Activated CD8-positive, alpha-beta memory T cell treated with anti-CD3 and anti-CD28 coated beads, Interleukin-2, amount 10 ng/mL, durations not matched to agents 7 days and 5 days (primary cell): ENCODE measurements around the gene BAIAP2. TPM values are rescaled to one million over a fixed set of nuclear protein-coding genes. Genes with fewer than 3 reads are reported as not detected.
A peak's percentile ranks its signal among the peaks of the same experiment; 100 is the strongest.
"Not testable (repeated sequence)": the region's sequence is repeated elsewhere in the genome, so short reads cannot be mapped to it uniquely, and the experiment has no call there.

ENCODE experiments used
- ATAC-seq: fragments of 150-1000 bp; cut with Tn5 transposase; one replicate; pipeline ENCODE4 v1.10.0; 2021; ENCODE audit warnings: moderate library complexity
- CTCF ChIA-PET: fragments of 350-600 bp; sonication (Branson Sonifier 250); formaldehyde crosslinking; loops from one replicate; lab custom pipeline; 2021; ENCODE audit warnings: antibody characterized with exemption; lab: Charles Lee
- DNase-seq: peaks from one replicate; pipeline ENCODE4 v3.0.0-alpha.2; 2020
- H3K27ac Mint-ChIP-seq: one replicate; pipeline ENCODE4 v1.8.0; 2021; ENCODE audit warnings: mild to moderate bottlenecking, mixed read lengths
- H3K27me3 Mint-ChIP-seq: one replicate; pipeline ENCODE4 v1.8.0; 2021; ENCODE audit warnings: mixed read lengths
- H3K36me3 Mint-ChIP-seq: one replicate; pipeline ENCODE4 v1.8.0; 2021; ENCODE audit warnings: mild to moderate bottlenecking, mixed read lengths
- H3K4me1 Mint-ChIP-seq: one replicate; pipeline ENCODE4 v1.8.0; 2021; ENCODE audit warnings: mixed read lengths
- H3K4me3 Mint-ChIP-seq: one replicate; pipeline ENCODE4 v1.8.0; 2021; ENCODE audit warnings: mild to moderate bottlenecking, moderate library complexity, mixed read lengths
- H3K9me3 Mint-ChIP-seq: one replicate; pipeline ENCODE4 v1.8.0; 2022; ENCODE audit warnings: low read depth, mixed read lengths
- total RNA-seq, 2 experiments: library from RNA; stranded (reverse); gene quantifications; one replicate each; pipeline ENCODE4 v1.2.3, GENCODE V29; 2021

Gene BAIAP2
- total RNA-seq, 2 experiments from 2014 or later = 4.8 to 7.0 TPM

DNA sequence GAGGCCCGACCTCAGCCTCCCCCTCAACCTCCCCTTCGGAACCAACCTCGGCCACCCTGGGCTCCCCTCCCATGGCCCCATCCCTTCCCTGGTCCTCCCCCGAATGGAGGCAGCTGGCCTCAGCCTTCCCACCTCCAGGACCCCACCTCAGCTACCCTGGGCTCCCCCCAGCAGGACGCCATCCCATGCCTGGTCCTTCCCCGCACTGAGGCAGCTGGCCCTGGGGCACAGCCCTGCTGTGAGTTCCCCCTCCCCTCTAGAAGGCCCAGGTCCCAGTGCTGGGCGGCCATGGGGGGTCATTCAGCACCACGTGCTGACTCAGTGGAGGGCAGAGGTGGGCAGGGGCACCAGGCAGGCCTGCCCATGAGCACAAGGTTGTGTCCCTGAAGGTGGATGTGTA, 101.4 kb downstream of the BAIAP2 start:
- ATAC-seq = no peak
- H3K9me3 Mint-ChIP-seq = peaks cover 13% of the 10 kb centered on the region
- H3K27me3 Mint-ChIP-seq = no peaks in the 10 kb centered on the region
- H3K36me3 Mint-ChIP-seq = no peaks in the 10 kb centered on the region
- CTCF ChIA-PET = no interaction called here
- H3K4me3 Mint-ChIP-seq = no peak overlapping the region
- no peak overlapping the region for H3K27ac Mint-ChIP-seq
- DNase-seq = no peak
- no peaks in the 10 kb centered on the region for H3K4me1 Mint-ChIP-seq

DNA sequence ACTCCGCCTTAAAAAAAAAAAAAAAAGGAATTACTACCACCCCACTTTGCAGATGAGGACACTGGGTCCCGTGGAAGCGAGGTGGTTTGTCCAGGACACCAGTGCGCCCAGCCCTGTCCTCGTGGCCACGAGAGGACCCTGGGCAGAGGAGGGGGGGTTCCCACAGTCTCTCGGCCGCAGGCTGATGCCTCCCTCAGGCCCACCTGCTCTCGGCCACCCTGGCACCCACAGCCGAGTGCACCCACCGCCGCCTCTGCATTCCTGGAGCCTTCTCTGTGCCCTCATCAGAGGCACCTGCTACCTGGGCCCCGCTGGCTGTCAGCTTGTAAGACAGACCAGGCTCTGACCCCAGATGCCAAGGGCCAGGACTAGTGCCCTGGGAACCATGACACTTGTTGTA, 102.3 kb downstream of the BAIAP2 start:
- H3K4me3 Mint-ChIP-seq = no peak overlapping the region
- ATAC-seq = no peak
- H3K27me3 Mint-ChIP-seq = peaks cover 1% of the 10 kb centered on the region
- no peak for DNase-seq
- H3K27ac Mint-ChIP-seq = no peak overlapping the region
- CTCF ChIA-PET = no interaction called here
- H3K9me3 Mint-ChIP-seq = peaks cover 13% of the 10 kb centered on the region
- H3K36me3 Mint-ChIP-seq = no peaks in the 10 kb centered on the region
- no peaks in the 10 kb centered on the region for H3K4me1 Mint-ChIP-seq

GRCh38 chr17:81138083-81138482, 103.1 kb downstream of the BAIAP2 start:
- no peak overlapping the region for H3K4me3 Mint-ChIP-seq
- no peaks in the 10 kb centered on the region for H3K36me3 Mint-ChIP-seq
- no peaks in the 10 kb centered on the region for H3K4me1 Mint-ChIP-seq
- CTCF ChIA-PET = no interaction called here
- H3K9me3 Mint-ChIP-seq = peaks cover 13% of the 10 kb centered on the region
- no peak for ATAC-seq
- H3K27ac Mint-ChIP-seq = no peak overlapping the region
- H3K27me3 Mint-ChIP-seq = peaks cover 2% of the 10 kb centered on the region
- no peak for DNase-seq

- no peak overlapping the region for H3K4me3 Mint-ChIP-seq
- no peaks in the 10 kb centered on the region for H3K36me3 Mint-ChIP-seq
- CTCF ChIA-PET = no interaction called here
- no peaks in the 10 kb centered on the region for H3K4me1 Mint-ChIP-seq
- H3K27ac Mint-ChIP-seq = no peak overlapping the region
- peaks cover 2% of the 10 kb centered on the region for H3K27me3 Mint-ChIP-seq
- no peak for ATAC-seq
- DNase-seq = no peak
- peaks cover 13% of the 10 kb centered on the region for H3K9me3 Mint-ChIP-seq
These were observed 103.5 kb downstream of the BAIAP2 start for GRCh38 chr17:81138500-81138899.

DNA sequence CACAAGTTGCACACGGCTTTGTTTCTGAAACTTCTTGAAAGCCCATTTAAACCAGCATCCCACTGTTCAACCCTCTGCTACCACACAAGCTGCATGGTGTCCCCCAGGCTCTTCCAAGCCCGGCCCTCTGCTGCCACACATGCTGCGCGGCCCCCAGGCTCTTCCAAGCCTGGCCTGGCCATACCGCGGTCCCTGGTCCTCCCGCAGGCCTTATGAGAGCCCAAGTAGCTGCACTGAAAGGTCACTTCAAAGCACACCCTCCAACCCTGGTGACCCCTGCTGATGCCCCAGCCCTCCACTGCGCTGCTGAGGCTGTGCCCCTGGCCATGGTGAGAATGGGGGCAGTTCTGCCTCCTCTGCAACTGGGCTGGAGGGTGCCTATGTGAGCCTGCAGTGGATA, 104.5 kb downstream of the BAIAP2 start:
- Mint-ChIP-seq H3K4me3 (no peak overlapping the region), H3K9me3 (peaks cover 13% of the 10 kb centered on the region), H3K36me3 (no peaks in the 10 kb centered on the region), H3K27me3 (peaks cover 2% of the 10 kb centered on the region), H3K4me1 (no peaks in the 10 kb centered on the region), H3K27ac (no peak overlapping the region)
- ATAC-seq = no peak
- no peak for DNase-seq
- CTCF ChIA-PET = no interaction called here

- Mint-ChIP-seq H3K4me3 (no peak overlapping the region), H3K36me3 (no peaks in the 10 kb centered on the region), H3K4me1 (no peaks in the 10 kb centered on the region), H3K27me3 (peaks cover 2% of the 10 kb centered on the region), H3K27ac (no peak overlapping the region), H3K9me3 (peaks cover 13% of the 10 kb centered on the region)
- CTCF ChIA-PET = no interaction called here
- no peak for ATAC-seq
- DNase-seq = no peak
These were observed 105.1 kb downstream of the BAIAP2 start for GRCh38 chr17:81140018-81140417.

GRCh38 chr17:81140695-81141094, 105.7 kb downstream of the BAIAP2 start:
- CTCF ChIA-PET = no interaction called here
- DNase-seq = no peak

DNA sequence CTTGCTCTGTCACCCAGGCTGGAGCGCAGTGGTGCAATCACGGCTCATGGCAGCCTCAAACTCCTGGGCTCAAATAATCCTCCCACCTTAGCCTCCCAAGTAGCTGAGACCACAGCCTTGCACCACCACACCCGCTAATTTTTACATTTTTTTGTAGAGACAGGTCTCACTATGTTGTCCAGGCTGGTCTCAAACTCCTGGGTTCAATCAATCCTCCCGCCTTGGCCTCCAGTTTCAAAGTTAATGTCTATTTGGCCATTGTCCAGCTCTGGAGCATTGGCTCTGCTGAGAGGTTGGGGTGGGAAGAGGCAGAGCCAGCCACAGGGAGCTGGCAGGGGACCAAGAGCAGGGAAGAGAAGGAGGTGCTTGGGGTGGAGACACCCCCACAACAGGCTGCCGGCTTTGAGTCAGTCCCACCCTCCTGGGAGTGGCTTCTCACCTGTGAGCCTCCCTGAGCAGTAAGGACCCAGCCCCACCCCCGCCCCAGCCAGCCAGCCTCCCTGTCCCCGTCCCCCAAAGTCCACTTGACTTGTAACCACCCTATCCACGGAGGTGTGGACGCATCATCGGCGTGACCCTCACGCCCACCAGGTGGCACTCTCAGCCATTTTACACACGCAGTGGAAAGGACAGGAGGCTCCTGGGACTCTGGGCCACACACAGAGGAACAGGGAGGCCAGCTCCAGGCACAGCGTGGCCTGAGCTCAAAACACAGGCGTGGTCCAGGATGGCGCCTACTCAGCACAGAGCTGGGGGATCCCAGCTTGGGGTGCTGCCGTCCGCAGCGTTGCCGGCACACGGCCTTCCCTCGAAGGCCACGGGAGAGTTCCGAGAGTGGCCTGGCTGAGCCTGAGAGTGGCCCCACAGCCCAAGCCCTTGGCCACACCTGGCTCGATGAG, 107.6 kb downstream of the BAIAP2 start:
- Mint-ChIP-seq H3K36me3 (no peaks in the 10 kb centered on the region), H3K9me3 (peaks cover 12% of the 10 kb centered on the region), H3K27ac (no peak overlapping the region), H3K4me3 (no peak overlapping the region), H3K4me1 (no peaks in the 10 kb centered on the region), H3K27me3 (peaks cover 2% of the 10 kb centered on the region)
- DNase-seq (peak; percentile 68), ATAC-seq (peak; percentile 85)
- CTCF ChIA-PET = interaction anchor here (0.6 to 2.0 kb wide), 8 partner anchors 13 to 132 kb away, joined by 3 to 8 read pairs (median 4); partner anchors contain the start of genes CEP131, NDUFAF8 and TEPSIN

More at GRCh38 chr17:81140695-81141094, 105.7 kb downstream of the BAIAP2 start:
- H3K27ac Mint-ChIP-seq = no peak overlapping the region
- ATAC-seq = no peak
- no peaks in the 10 kb centered on the region for H3K36me3 Mint-ChIP-seq
- no peaks in the 10 kb centered on the region for H3K4me1 Mint-ChIP-seq
- no peak overlapping the region for H3K4me3 Mint-ChIP-seq
- H3K27me3 Mint-ChIP-seq = peaks cover 2% of the 10 kb centered on the region
- H3K9me3 Mint-ChIP-seq = peaks cover 13% of the 10 kb centered on the region

DNA sequence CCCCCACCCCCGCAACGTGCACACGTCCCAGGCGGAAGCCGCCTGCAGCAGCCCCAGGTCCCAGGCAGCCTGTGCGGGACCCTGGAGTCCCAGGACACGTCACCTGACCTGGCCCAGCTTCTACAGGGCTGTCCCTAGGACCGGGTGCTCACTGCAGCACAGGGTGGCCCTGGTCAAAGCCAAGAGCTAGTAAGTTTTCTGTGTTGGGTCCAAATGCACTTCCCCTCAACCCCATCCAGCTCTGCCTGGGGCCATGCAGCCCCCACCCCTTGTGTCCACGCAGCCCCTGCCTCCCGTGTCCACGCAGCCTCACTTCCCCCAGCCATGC, 108.2 kb downstream of the BAIAP2 start:
- no peak for ATAC-seq
- CTCF ChIA-PET = interaction anchor here (0.6 to 2.0 kb wide), 4 partner anchors 12 to 133 kb away, joined by 3 to 8 read pairs (median 4); partner anchors contain the start of genes CEP131, NDUFAF8 and TEPSIN
- DNase-seq = no peak

GRCh38 chr17:81143717-81144422, 108.9 kb downstream of the BAIAP2 start:
- Mint-ChIP-seq H3K4me3 (no peak overlapping the region), H3K27me3 (peaks cover 2% of the 10 kb centered on the region), H3K9me3 (no peaks in the 10 kb centered on the region), H3K27ac (no peak overlapping the region), H3K4me1 (no peaks in the 10 kb centered on the region), H3K36me3 (no peaks in the 10 kb centered on the region)
- DNase-seq (no peak), ATAC-seq (no peak)
- CTCF ChIA-PET = interaction anchor here (0.7 to 1.2 kb wide), 2 partner anchors 11 to 55 kb away, joined by 3 to 4 read pairs; no protein-coding TSS in a partner anchor

More for the DNA sequence above, 108.2 kb downstream of the BAIAP2 start:
- H3K27ac Mint-ChIP-seq = no peak overlapping the region
- no peaks in the 10 kb centered on the region for H3K4me1 Mint-ChIP-seq
- no peak overlapping the region for H3K4me3 Mint-ChIP-seq
- no peaks in the 10 kb centered on the region for H3K36me3 Mint-ChIP-seq
- H3K9me3 Mint-ChIP-seq = peaks cover 6% of the 10 kb centered on the region
- peaks cover 2% of the 10 kb centered on the region for H3K27me3 Mint-ChIP-seq

GRCh38 chr17:81144423-81144781, 109.5 kb downstream of the BAIAP2 start:
- H3K27me3 Mint-ChIP-seq = peaks cover 2% of the 10 kb centered on the region
- ATAC-seq (no peak), DNase-seq (no peak)
- H3K27ac Mint-ChIP-seq = no peak overlapping the region
- CTCF ChIA-PET = interaction anchor here (0.7 kb wide), 1 partner anchor 54 kb away, joined by 3 read pairs; no protein-coding TSS in a partner anchor
- H3K4me3 Mint-ChIP-seq = no peak overlapping the region
- no peaks in the 10 kb centered on the region for H3K36me3 Mint-ChIP-seq
- H3K4me1 Mint-ChIP-seq = no peaks in the 10 kb centered on the region
- no peaks in the 10 kb centered on the region for H3K9me3 Mint-ChIP-seq

DNA sequence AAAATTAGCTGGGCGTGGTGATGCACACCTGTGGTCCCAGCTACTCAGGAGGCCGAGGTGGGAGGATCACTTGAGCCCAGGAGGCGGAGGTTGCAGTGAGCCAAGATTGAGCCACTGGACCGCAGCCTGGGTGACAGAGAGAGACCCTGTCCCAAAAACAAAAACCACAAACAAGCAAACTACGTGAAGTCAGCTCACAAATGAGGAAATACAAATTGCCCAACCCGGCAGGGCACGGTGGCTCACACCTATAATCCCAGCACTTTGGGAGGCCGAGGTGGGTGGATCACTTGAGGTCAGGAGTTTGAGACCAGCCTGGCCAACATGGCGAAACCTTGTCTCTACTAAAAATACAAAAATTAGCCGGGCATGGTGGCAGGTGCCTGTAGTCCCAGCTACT, 111.3 kb downstream of the BAIAP2 start:
- not testable (repeated sequence) for H3K27ac Mint-ChIP-seq, H3K9me3 Mint-ChIP-seq, ATAC-seq, H3K36me3 Mint-ChIP-seq, DNase-seq, H3K4me1 Mint-ChIP-seq, H3K4me3 Mint-ChIP-seq, H3K27me3 Mint-ChIP-seq
- CTCF ChIA-PET = interaction anchor here (0.7 kb wide), 1 partner anchor 1962 kb away, joined by 4 read pairs; no protein-coding TSS in a partner anchor

DNA sequence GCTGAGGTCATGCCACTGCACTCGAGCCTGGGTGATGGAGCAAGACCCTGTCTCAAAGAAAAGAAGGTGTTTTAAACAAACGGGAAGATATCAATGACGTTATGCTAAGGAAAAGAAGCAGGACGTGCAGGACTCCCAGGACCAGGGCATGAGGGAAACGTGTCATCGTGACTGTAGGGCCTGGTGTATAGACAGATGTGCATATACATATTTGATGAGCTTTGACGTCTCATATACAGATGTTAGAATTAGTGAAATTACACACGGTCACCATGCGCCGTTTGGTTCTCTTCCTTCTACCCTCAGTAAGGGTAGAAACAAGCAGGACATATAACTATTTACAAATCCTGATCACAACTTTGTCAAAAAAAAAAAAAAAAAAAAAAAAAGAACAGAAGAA, 112.8 kb downstream of the BAIAP2 start:
- H3K9me3 Mint-ChIP-seq = no peaks in the 10 kb centered on the region
- no peak overlapping the region for H3K27ac Mint-ChIP-seq
- peaks cover 2% of the 10 kb centered on the region for H3K27me3 Mint-ChIP-seq
- CTCF ChIA-PET = interaction anchor here (0.6 kb wide), 1 partner anchor 46 kb away, joined by 3 read pairs; no protein-coding TSS in a partner anchor
- DNase-seq (no peak), ATAC-seq (no peak)
- H3K36me3 Mint-ChIP-seq = no peaks in the 10 kb centered on the region
- no peak overlapping the region for H3K4me3 Mint-ChIP-seq
- no peaks in the 10 kb centered on the region for H3K4me1 Mint-ChIP-seq
